IMR-90 (cell line): Measurements from ENCODE around the gene SAMD9. TPM values are rescaled to one million over a fixed set of nuclear protein-coding genes. Genes with fewer than 3 reads are reported as not detected.

Experiments
- ATAC-seq: fragments of 200-7000 bp; cut with Tn5 transposase; 2 replicates; pipeline ENCODE4 v1.9.1; 2020; ENCODE audit warnings: low read depth, mild to moderate bottlenecking, moderate library complexity
- BruUV-seq: library from RNA; stranded (reverse); fragments of 400-500 nt; replicated peaks from 2 replicates; lab custom pipeline; 2021; lab: Mats Ljungman, UMichigan
- CTCF ChIA-PET: fragments of 300-600 bp; formaldehyde crosslinking; extraction: SDS; loops from one replicate; lab custom pipeline; 2021; ENCODE audit warnings: antibody characterized with exemption; lab: Yijun Ruan, JAX
- POLR2A ChIA-PET: fragments of 300-600 bp; sonication (Branson Sonifier 250); formaldehyde crosslinking; loops from one replicate; lab custom pipeline; 2022; ENCODE audit warnings: antibody characterized with exemption; ENCODE audit not compliant: unreplicated experiment; lab: Charles Lee
- DNase-seq: peaks from one replicate; pipeline ENCODE4 v3.0.0; 2013
- H2AFZ ChIP-seq: replicated peaks from 2 replicates; pipeline ENCODE3; 2013; ENCODE audit warnings: low read length, mild to moderate bottlenecking; ENCODE audit not compliant: poor library complexity
- H2AK5ac ChIP-seq: 2 replicates; pipeline ENCODE4 v1.6.1; 2013; ENCODE audit warnings: low read depth, low read length, inconsistent platforms
- H2AK9ac ChIP-seq: replicated peaks from 2 replicates; pipeline ENCODE3; 2013; ENCODE audit warnings: mild to moderate bottlenecking, low read depth, low read length, moderate library complexity; ENCODE audit not compliant: poor library complexity
- H2BK120ac ChIP-seq: 2 replicates; pipeline ENCODE4 v1.6.1; 2013; ENCODE audit warnings: low read depth, low read length, inconsistent platforms
- H2BK15ac ChIP-seq: 3 replicates; pipeline ENCODE4 v1.6.1; 2013; ENCODE audit warnings: low read depth, low read length, inconsistent platforms
- H2BK20ac ChIP-seq: 2 replicates; pipeline ENCODE4 v1.6.1; 2013; ENCODE audit warnings: low read depth, mild to moderate bottlenecking, inconsistent platforms, low read length, moderate library complexity
- H2BK5ac ChIP-seq: 2 replicates; pipeline ENCODE4 v1.6.1; 2013; ENCODE audit warnings: mild to moderate bottlenecking, low read depth, low read length, inconsistent platforms; ENCODE audit not compliant: poor library complexity, severe bottlenecking
- H3K14ac ChIP-seq: replicated peaks from 2 replicates; pipeline ENCODE4 v1.6.1; 2013; ENCODE audit warnings: low read depth, low read length, inconsistent platforms
- H3K18ac ChIP-seq: 2 replicates; pipeline ENCODE4 v1.6.1; 2013; ENCODE audit warnings: low read depth, low read length, control low read depth
- H3K23ac ChIP-seq: 2 replicates; pipeline ENCODE4 v1.6.1; 2013; ENCODE audit warnings: low read depth, low read length, inconsistent platforms
- H3K27ac ChIP-seq: 2 replicates; pipeline ENCODE4 v1.5.1; 2013; ENCODE audit warnings: mild to moderate bottlenecking, control low read depth, low read length; ENCODE audit not compliant: insufficient read depth
- H3K27me3 ChIP-seq: 2 replicates; pipeline ENCODE4 v1.6.1; 2013; ENCODE audit warnings: low read length; ENCODE audit not compliant: control insufficient read depth, insufficient read depth
- H3K36me3 ChIP-seq: 2 replicates; pipeline ENCODE4 v1.6.1; 2013; ENCODE audit warnings: low read length, mixed read lengths; ENCODE audit not compliant: control insufficient read depth, insufficient read depth
- H3K4ac ChIP-seq: 2 replicates; pipeline ENCODE4 v1.6.1; 2013; ENCODE audit warnings: low read depth, low read length, inconsistent platforms
- H3K4me1 ChIP-seq: 2 replicates; pipeline ENCODE4 v1.6.1; 2013; ENCODE audit warnings: low read length, mixed read lengths; ENCODE audit not compliant: control insufficient read depth, insufficient read depth
- H3K4me2 ChIP-seq: 2 replicates; pipeline ENCODE4 v1.6.1; 2013; ENCODE audit warnings: low read depth, mild to moderate bottlenecking, control low read depth, low read length, moderate library complexity
- H3K4me3 ChIP-seq: 2 replicates; pipeline ENCODE4 v1.5.1; 2013; ENCODE audit warnings: low read depth, mild to moderate bottlenecking, control low read depth, low read length, moderate library complexity; ENCODE audit not compliant: insufficient read depth
- H3K56ac ChIP-seq: 2 replicates; pipeline ENCODE4 v1.6.1; 2013; ENCODE audit warnings: low read length, inconsistent platforms; ENCODE audit not compliant: insufficient read depth; ENCODE audit errors: extremely low read depth
- H3K79me1 ChIP-seq, 2 experiments: 2 replicates each; pipeline ENCODE4 v1.6.1; 2013; ENCODE audit warnings: low read length in 2 of 2, inconsistent platforms in 1 of 2, low read depth in 1 of 2
- H3K9ac ChIP-seq: 2 replicates; pipeline ENCODE4 v1.6.1; 2013; ENCODE audit warnings: low read depth, low read length, control low read depth
- H3K9me1 ChIP-seq: 2 replicates; pipeline ENCODE4 v1.6.1; 2013; ENCODE audit warnings: low read length, inconsistent platforms; ENCODE audit not compliant: insufficient read depth
- H3K9me3 ChIP-seq: 2 replicates; pipeline ENCODE4 v1.6.1; 2013; ENCODE audit warnings: low read length; ENCODE audit not compliant: control insufficient read depth, insufficient read depth
- H4K20me1 ChIP-seq: 2 replicates; pipeline ENCODE4 v1.6.1; 2013; ENCODE audit warnings: low read length, inconsistent platforms; ENCODE audit not compliant: insufficient read depth
- H4K5ac ChIP-seq: 2 replicates; pipeline ENCODE4 v1.6.1; 2013; ENCODE audit warnings: mild to moderate bottlenecking, low read depth, low read length, control low read depth
- H4K8ac ChIP-seq, 2 experiments: 2 replicates each; pipeline ENCODE4 v1.6.1; 2013; ENCODE audit warnings: low read depth in 2 of 2, low read length in 2 of 2, control low read depth in 1 of 2, inconsistent platforms in 1 of 2
- H4K91ac ChIP-seq: 2 replicates; pipeline ENCODE4 v1.6.1; 2013; ENCODE audit warnings: low read depth, low read length, inconsistent platforms; ENCODE audit not compliant: insufficient read depth
- ELK1 ChIP-seq: fragments of 150-350 bp; IDR thresholded peaks from 2 replicates; pipeline ENCODE4 v1.6.1; 2016; ENCODE audit warnings: low read depth, mild to moderate bottlenecking, low read length, moderate library complexity, borderline replicate concordance
- RCOR1 ChIP-seq: IDR thresholded peaks from 2 replicates; pipeline ENCODE4 v1.6.1; 2012; ENCODE audit warnings: mild to moderate bottlenecking, low read length, improper control_type of control experiment; ENCODE audit not compliant: insufficient replicate concordance
- SMC3 ChIP-seq: fragments of 150-350 bp; IDR thresholded peaks from 2 replicates; pipeline ENCODE4 v1.6.1; 2016; ENCODE audit warnings: low read depth, mild to moderate bottlenecking, antibody characterized with exemption, low read length, moderate library complexity
- WGBS, 2 experiments: methylation state at CpG; one replicate each; pipeline versions ENCODE4 v1.1.5 to v1.1.7; 2013; ENCODE audit warnings: missing lambda C conversion rate in 2 of 2; ENCODE audit not compliant: insufficient read length in 1 of 2; ENCODE audit errors: extremely low coverage in 2 of 2; 5-methylcytosine and 5-hydroxymethylcytosine counted together
- dilution Hi-C: fragments of 300-500 bp; cut with HindIII; formaldehyde crosslinking; loops from one replicate; pipeline ENCODE4 v1.14.3; 2018; ENCODE audit warnings: low sequenced_read_pairs; ENCODE audit not compliant: unreplicated experiment
- in situ Hi-C: fragments of 300-500 bp; cut with MboI; formaldehyde crosslinking; loops from 3 replicates; pipeline ENCODE4 v1.14.3; 2019; ENCODE audit warnings: low sequenced_read_pairs, inconsistent platforms, mixed read lengths
- intact Hi-C: fragments of 100-400 bp; cut with micrococcal nuclease; formaldehyde crosslinking; loops from 2 replicates; pipeline ENCODE4 v1.10.0; 2022
- polyA plus RNA-seq, 3 experiments: library from polyadenylated mRNA; depleted of rRNA; stranded (reverse); fragments of >200 nt; gene quantifications; 2 replicates each; pipeline ENCODE4 v1.2.3, GENCODE V29; 2012; ENCODE audit warnings: low replicate concordance in 1 of 3
- total RNA-seq: library from RNA; depleted of rRNA; stranded (reverse); fragments of >200 nt; gene quantifications from 2 replicates; pipeline ENCODE4 v1.2.3, GENCODE V29; 2012

The SAMD9 gene
- total and polyA plus RNA-seq, 2 of the 4 experiments (the other 2 are of a cell fraction): 1.9 to 9.5 TPM

DNA sequence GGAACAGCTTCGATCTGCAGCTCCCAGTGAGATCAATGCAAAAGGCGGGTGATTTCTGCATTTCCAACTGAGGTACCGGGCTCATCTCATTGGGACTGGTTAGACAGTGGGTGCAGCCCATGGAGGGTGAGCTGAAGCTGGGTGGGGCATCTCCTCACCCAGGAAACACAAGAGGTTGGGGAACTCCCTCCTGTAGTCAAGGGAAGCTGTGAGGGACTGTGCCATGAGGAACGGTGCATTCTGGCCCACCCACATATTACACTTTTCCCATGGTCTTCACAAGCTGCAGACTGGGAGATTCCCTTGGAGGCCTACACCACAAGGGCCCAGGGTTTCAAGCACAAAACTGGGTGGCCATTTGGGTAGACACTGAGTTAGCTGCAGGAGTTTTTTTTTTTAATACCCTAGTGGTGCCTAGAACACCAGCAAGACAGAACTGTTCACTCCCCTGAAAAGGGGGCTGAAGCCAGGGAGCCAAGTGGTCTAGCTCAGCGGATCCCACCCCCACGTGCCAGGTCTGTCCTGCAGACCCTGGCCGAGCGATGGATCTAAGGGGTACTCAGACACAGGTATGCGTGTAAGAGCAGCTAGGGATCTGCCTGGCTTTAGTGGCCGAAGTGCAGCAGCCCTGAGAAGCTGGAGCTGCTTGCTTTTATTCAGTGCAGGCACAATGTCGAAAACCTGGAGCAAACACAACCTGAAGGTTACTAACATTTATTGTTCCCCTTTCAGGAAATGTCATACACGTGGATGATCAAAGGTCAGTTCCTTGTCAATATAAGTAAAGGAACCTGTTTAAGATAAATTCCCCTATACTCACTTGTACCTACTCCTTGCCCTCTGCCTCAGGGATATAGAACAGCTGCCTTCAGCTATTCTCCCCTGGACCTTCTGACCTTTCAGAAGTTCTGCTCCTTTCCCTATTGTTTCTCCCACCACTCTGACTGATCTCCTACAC is 3.1 kb upstream of the SAMD9 start:
- no peak overlapping the region for H2BK15ac ChIP-seq
- no peak overlapping the region for H3K9ac ChIP-seq
- H3K36me3 ChIP-seq: no peaks in the 10 kb centered on the region
- no peak overlapping the region for H2BK20ac ChIP-seq
- no peaks in the 10 kb centered on the region for H4K20me1 ChIP-seq
- H3K27me3 ChIP-seq: no peaks in the 10 kb centered on the region
- H2AK5ac ChIP-seq: no peak overlapping the region
- no peak overlapping the region for H3K23ac ChIP-seq
- intact Hi-C loops: no loop called here
- no peak overlapping the region for H4K5ac ChIP-seq
- H3K79me1 ChIP-seq: peaks cover 0 to 4% of the 10 kb centered on the region in 2 experiments; a peak in 2 of 4 replicates
- ChIA-PET POLR2A (interaction anchor here (0.6 kb wide), 2 partner anchors 16 to 1861 kb away, joined by 3 read pairs; no protein-coding TSS in a partner anchor), CTCF (no interaction called here)
- 90% methylated on average over 5 of the region's 12 CpGs; no CpG with 5 or more reads in 1 of the 2 experiments for WGBS, 2 experiments
- no peak overlapping the region for H3K27ac ChIP-seq
- H3K9me1 ChIP-seq: no peaks in the 10 kb centered on the region
- no peak overlapping the region for H2BK5ac ChIP-seq
- no peak overlapping the region for H3K4ac ChIP-seq
- no peak for TF ChIP-seq RCOR1
- TF ChIP-seq SMC3: no peak
- no peak for TF ChIP-seq ELK1
- in situ Hi-C loops: no loop called here
- no peak overlapping the region for H2BK120ac ChIP-seq
- dilution Hi-C loops: no loop called here
- ATAC-seq: no peak
- H3K56ac ChIP-seq: no peak overlapping the region
- no peaks in the 10 kb centered on the region for H3K9me3 ChIP-seq
- no peak overlapping the region for H3K4me2 ChIP-seq
- H3K4me3 ChIP-seq: no peak overlapping the region
- H4K91ac ChIP-seq: no peak overlapping the region
- no peak overlapping the region for H3K14ac ChIP-seq
- H3K18ac ChIP-seq: no peak overlapping the region
- BruUV-seq: no TSS peak
- peaks cover 6% of the 10 kb centered on the region for H3K4me1 ChIP-seq
- no peak for DNase-seq
- H2AK9ac ChIP-seq: no peak overlapping the region
- no peak overlapping the region for H4K8ac ChIP-seq
- no peak overlapping the region for H2AFZ ChIP-seq
